HG02623 (cell line): ENCODE data around the gene CTRL.
"Not testable (repeated sequence)": the region's sequence is repeated elsewhere in the genome, so short reads cannot be mapped to it uniquely, and the experiment has no call there.

Source experiments
- ATAC-seq: cut with Tn5 transposase; IDR thresholded peaks from one replicate; pipeline ENCODE4 v1.9.1; 2021; ENCODE audit warnings: moderate library complexity; ENCODE audit not compliant: unreplicated experiment

CTRL gene

GRCh38 chr16:67924140-67924906, 7.3 kb downstream of the CTRL start:
- ATAC-seq = no peak

- no peak for ATAC-seq
These were observed 8.1 kb downstream of the CTRL start for GRCh38 chr16:67923414-67924116.

GRCh38 chr16:67922740-67923139, 8.9 kb downstream of the CTRL start:
- no peak for ATAC-seq

- no peak for ATAC-seq
These were observed 9.4 kb downstream of the CTRL start for GRCh38 chr16:67922221-67922620.

- ATAC-seq = no peak
These were observed 11.9 kb downstream of the CTRL start for GRCh38 chr16:67919622-67920221.

GRCh38 chr16:67917852-67918236, 13.8 kb downstream of the CTRL start:
- ATAC-seq = no peak

GRCh38 chr16:67917140-67917851, 14.4 kb downstream of the CTRL start:
- ATAC-seq = no peak

- no peak for ATAC-seq
These were observed 15.6 kb downstream of the CTRL start for GRCh38 chr16:67915831-67916723.

- ATAC-seq = not testable (repeated sequence)
These were observed 16.2 kb downstream of the CTRL start for GRCh38 chr16:67915496-67915769.

- no peak for ATAC-seq
These were observed 16.7 kb downstream of the CTRL start for GRCh38 chr16:67914758-67915495.

- no peak for ATAC-seq
These were observed 21.5 kb downstream of the CTRL start for GRCh38 chr16:67910158-67910557.

GRCh38 chr16:67909056-67909742, 22.5 kb downstream of the CTRL start:
- ATAC-seq = no peak

GRCh38 chr16:67907397-67908180, 24.1 kb downstream of the CTRL start:
- no peak for ATAC-seq

- ATAC-seq = no peak
These were observed 28.8 kb downstream of the CTRL start for GRCh38 chr16:67902831-67903230.

- no peak for ATAC-seq
These were observed 29.9 kb downstream of the CTRL start for GRCh38 chr16:67901734-67902133.

GRCh38 chr16:67897231-67897630, 34.4 kb downstream of the CTRL start:
- ATAC-seq = no peak

- ATAC-seq = no peak
These were observed 37.8 kb downstream of the CTRL start for GRCh38 chr16:67893743-67894399.
